Measurements from ENCODE around the gene EFCAB8.
"Not testable (repeated sequence)": the region's sequence is repeated elsewhere in the genome, so short reads cannot be mapped to it uniquely, and the experiment has no call there.

Gene EFCAB8

DNA sequence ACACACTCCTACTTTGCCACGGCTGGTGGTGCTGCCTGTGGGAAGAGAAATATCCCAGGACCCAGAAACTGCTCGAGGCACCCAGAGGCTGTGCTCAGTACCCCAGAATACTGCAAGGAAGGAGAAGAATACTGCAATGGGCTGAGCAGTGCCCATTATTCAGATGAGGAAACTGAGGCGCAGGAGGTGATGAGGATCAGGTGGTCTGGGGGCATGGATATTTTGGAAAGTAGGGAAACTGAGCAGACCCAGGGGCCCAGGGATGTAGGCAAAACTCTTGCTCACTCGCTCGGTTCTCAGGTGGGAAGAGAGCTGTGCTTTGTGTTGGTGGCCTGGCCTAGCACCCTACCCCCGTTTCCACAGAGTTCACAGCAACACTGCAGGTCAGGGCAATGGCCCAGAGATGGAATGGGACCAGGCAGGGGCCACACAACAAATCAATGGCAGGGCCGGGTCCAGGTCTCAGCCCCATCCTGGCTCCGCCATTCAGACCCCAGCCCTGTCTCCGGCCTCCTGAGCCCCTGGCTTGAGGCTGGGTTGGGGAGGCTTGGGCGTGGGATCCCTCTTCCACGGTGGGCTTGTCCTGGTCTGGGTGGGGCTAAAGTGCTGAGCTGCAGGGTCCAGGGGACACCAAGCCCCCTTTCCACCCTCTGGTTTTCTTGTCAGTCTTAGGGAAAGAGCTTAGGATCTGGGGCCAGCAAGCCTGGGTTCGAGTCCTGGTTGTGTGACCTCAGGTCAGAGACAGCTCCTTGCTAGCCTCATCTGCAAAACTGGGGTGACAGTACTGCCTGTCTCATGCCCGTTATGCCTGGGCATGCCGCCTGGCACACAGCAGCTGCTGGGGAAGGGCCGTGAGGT lies 111.6 kb downstream of the EFCAB8 start:
- Mint-ChIP-seq H3K4me1 (ENCODE audit: low read depth) (peaks cover 50% of the 10 kb centered on the region), H3K4me3 (peak overlapping the region; percentile 53), H3K36me3 (peaks cover 4% of the 10 kb centered on the region), H3K27ac (no peak overlapping the region), H3K27me3 (no peaks in the 10 kb centered on the region), H3K9me3 (ENCODE audit: low read depth) (no peaks in the 10 kb centered on the region)

DNA sequence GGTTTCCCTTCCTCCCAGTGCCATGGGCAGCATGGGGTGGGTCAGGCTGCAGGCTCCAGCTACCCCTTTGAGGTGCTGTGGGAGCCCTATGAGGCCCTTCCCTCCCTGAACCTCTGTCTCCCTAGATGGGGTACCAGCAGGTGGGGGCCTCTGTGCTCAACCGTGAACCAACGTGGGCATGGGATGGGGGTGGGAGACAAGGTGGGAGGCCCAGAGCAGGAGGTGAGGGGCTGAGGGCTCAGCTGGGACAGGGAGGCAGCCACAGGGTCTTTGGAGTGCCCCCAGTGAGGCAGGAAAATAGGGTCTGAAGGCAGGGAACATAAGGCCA lies 112.2 kb downstream of the EFCAB8 start:
- Mint-ChIP-seq H3K36me3 (peaks cover 4% of the 10 kb centered on the region), H3K4me3 (no peak overlapping the region), H3K9me3 (ENCODE audit: low read depth) (no peaks in the 10 kb centered on the region), H3K27me3 (no peaks in the 10 kb centered on the region), H3K4me1 (ENCODE audit: low read depth) (peaks cover 44% of the 10 kb centered on the region), H3K27ac (no peak overlapping the region)

DNA sequence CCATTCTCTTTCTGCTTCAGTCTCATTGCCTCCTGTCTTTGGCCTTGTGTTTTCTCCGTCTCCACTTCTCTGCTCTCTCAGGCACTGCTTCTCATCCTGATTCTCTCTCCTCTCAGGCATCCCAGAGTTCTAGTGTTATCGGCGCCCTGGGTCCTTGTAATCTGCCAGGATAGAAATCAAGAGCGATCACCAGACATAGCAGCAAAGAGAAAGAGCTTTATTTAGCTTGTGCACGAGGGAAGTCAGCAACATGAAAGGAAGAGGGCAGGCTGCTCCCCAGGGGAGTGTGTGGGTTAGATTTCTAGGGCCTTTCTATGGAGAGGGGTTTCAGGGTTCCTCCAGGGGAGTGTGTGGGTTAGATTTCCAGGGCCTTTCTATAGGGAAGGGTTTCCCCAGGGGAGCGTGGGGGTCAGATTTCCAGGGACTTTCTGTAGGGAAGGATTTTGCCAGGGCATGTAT lies 113.0 kb downstream of the EFCAB8 start:
- H3K27ac Mint-ChIP-seq, result no peak overlapping the region
- H3K9me3 Mint-ChIP-seq (ENCODE audit: low read depth), result no peaks in the 10 kb centered on the region
- no peak overlapping the region for H3K4me3 Mint-ChIP-seq
- H3K36me3 Mint-ChIP-seq, result peaks cover 5% of the 10 kb centered on the region
- peaks cover 42% of the 10 kb centered on the region for H3K4me1 Mint-ChIP-seq (ENCODE audit: low read depth)
- no peaks in the 10 kb centered on the region for H3K27me3 Mint-ChIP-seq

DNA sequence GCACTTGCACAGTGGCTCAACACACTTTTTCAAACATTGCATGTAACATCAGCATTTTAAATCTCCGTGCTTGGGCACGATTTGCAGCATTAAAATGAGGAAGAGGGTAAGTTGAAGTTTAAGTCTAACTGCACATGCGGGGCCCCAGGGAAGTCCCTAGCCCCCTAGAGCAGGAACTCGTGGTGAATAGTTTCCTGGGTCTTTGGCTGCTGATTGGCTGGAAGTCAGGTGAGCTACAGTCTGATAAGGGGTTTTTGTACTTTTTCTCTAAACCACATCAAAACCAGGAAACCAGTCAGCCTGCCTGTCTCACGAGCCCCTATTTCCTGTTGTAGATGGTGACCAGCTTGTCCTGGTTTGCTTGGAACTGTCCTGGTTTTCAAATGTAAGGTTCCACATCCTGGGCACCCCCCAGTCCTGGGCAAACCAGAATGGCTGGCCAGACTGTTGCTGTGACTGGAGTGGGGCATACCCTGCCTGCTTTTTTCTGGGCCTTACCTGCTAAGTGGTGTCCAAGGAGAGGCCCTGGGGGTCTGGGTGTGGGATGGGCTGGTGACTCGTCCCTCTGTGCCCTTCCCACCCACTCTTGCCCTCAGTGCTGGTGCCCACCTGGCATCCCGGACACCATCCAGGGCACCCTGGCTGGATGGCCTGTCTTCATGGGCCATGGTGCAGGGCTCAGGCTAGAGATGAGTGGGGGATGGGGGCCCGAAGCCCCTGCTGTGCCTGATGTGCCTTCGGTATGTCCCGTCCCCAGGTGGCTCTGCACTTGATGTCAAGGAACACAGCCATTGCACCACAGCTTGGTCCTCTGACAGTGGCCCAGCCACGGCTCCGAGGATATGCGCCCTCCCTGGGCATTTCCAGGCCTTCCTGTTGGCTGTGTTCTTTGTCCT lies 113.7 kb downstream of the EFCAB8 start:
- Mint-ChIP-seq H3K27me3 (no peaks in the 10 kb centered on the region), H3K27ac (no peak overlapping the region), H3K9me3 (ENCODE audit: low read depth) (no peaks in the 10 kb centered on the region), H3K4me1 (ENCODE audit: low read depth) (peaks cover 41% of the 10 kb centered on the region), H3K4me3 (no peak overlapping the region), H3K36me3 (peaks cover 6% of the 10 kb centered on the region)

- Mint-ChIP-seq H3K27me3 (no peaks in the 10 kb centered on the region), H3K4me3 (no peak overlapping the region), H3K9me3 (ENCODE audit: low read depth) (no peaks in the 10 kb centered on the region), H3K36me3 (peaks cover 6% of the 10 kb centered on the region), H3K27ac (no peak overlapping the region), H3K4me1 (ENCODE audit: low read depth) (peaks cover 39% of the 10 kb centered on the region)
Measured at GRCh38 chr20:32973077-32973717, 114.5 kb downstream of the EFCAB8 start.

GRCh38 chr20:32974204-32975064 lies 115.7 kb downstream of the EFCAB8 start:
- H3K4me3 Mint-ChIP-seq, result peak overlapping the region; percentile 21
- not testable (repeated sequence) for H3K9me3 Mint-ChIP-seq (ENCODE audit: low read depth); H3K27me3 Mint-ChIP-seq; H3K36me3 Mint-ChIP-seq; H3K27ac Mint-ChIP-seq
- peaks cover 32% of the 10 kb centered on the region for H3K4me1 Mint-ChIP-seq (ENCODE audit: low read depth)

- Mint-ChIP-seq H3K4me1 (ENCODE audit: low read depth) (peaks cover 25% of the 10 kb centered on the region), H3K4me3 (peak overlapping the region; percentile 21)
- H3K9me3 Mint-ChIP-seq (ENCODE audit: low read depth); H3K27ac Mint-ChIP-seq; H3K36me3 Mint-ChIP-seq; H3K27me3 Mint-ChIP-seq: not testable (repeated sequence)
Measured at GRCh38 chr20:32975121-32975520, 116.4 kb downstream of the EFCAB8 start.

DNA sequence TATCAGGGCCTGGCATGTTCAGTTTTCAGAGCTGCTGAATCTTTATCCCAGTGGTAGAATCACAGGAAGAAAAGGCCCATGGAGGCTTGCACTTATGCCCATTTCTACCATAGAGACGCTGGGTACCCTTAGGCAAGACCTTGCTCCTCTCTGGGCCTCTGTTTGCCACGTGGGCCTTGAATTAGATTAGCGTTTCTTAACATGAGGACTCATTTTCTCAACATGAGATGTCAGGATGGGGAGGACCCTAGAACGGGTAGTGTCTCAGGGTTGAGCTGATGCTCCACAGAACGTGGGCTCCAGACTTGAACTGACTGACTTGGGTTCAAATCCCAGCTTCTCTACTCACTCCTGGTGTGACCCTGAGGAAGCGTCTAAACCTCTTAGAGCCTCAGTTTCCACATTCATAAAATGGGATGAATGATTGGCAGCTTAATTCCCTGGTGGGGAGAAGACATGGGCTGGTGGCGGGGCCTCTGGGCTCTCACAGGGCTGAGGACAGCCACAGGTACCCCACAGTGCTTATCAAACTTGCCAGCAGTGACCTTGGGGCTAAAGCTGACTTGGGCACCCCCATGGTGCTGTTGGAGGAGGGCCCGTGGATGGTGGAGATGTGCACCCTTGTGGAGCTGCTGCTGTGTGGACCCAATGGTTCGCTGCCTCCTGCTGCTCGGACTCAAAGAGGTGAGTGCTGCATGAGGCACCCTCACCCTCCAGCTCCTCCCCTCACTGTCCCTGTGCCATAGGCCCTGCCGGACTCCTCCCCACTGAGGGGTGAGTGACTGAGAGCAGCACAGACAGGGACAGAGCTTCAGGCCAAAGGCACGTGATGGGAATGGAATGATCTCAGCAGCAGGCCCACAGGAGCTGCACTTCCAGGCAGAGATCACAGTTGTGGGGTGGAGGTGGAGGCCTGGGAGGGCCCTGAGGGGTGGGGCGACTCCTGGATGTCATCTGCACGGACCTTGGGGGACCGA lies 117.3 kb downstream of the EFCAB8 start:
- Mint-ChIP-seq H3K36me3 (peaks cover 6% of the 10 kb centered on the region), H3K4me1 (ENCODE audit: low read depth) (peaks cover 23% of the 10 kb centered on the region), H3K27ac (peak overlapping the region; percentile 78), H3K4me3 (no peak overlapping the region), H3K27me3 (no peaks in the 10 kb centered on the region), H3K9me3 (ENCODE audit: low read depth) (no peaks in the 10 kb centered on the region)

DNA sequence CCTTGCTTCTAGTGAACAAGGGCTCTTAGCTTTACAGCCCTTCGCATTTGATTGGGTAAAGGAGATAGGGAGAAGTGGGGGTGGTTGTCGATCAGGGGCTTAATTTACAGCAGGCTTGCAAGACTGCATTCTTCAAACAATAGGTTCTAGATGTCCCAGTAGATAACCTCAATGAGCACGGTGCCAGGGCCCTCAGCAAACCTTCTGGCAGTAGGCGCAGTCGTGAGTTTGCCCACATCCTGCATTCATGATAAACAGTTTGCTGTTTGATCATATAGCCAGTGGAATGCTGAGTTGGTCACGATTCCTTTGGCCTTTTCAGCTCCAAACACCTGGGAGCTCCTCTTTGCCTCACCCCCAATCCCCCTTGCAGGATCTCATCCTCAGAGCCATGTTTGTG lies 118.0 kb downstream of the EFCAB8 start:
- H3K27me3 Mint-ChIP-seq, result no peaks in the 10 kb centered on the region
- peaks cover 27% of the 10 kb centered on the region for H3K4me1 Mint-ChIP-seq (ENCODE audit: low read depth)
- H3K27ac Mint-ChIP-seq, result peak overlapping the region; percentile 78
- H3K4me3 Mint-ChIP-seq, result no peak overlapping the region
- peaks cover 6% of the 10 kb centered on the region for H3K36me3 Mint-ChIP-seq
- H3K9me3 Mint-ChIP-seq (ENCODE audit: low read depth), result no peaks in the 10 kb centered on the region

DNA sequence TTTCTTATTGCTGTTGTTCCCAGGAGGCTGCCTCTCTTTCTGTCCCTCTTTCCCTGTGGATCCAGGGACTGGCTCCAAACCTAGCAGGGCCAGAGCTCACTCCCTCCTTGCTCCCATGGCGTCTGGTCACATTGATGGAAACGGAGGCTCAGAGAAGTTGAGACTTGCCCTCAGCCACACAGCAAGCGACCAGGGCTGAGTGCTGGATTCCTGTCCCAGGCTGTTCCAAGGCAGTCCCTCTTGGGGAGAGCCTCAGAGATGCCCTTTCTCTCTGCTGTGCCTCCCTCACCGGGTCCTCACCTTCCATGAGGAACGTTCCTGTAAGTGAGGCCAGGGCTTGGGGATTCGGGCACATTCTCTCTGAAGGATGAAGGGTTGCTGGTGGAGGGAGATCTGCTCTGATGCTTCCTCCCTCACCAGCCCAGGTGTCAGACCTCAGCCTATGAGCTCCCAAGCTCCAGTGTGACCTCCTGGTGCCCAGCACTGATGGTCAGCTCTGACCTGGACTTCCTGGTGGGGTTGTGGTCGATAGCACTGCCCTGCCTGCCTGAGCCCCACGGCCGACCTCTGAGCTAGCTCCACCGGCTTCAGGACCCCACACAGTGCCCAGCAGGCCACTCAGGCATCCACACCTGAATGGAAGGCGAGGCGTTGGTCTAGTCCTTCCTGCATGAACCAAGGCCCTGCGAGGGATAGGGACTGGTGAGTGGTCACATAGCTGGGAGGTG lies 118.7 kb downstream of the EFCAB8 start:
- H3K9me3 Mint-ChIP-seq (ENCODE audit: low read depth), result no peaks in the 10 kb centered on the region
- no peak overlapping the region for H3K4me3 Mint-ChIP-seq
- H3K27ac Mint-ChIP-seq, result no peak overlapping the region
- H3K4me1 Mint-ChIP-seq (ENCODE audit: low read depth), result peaks cover 27% of the 10 kb centered on the region
- H3K36me3 Mint-ChIP-seq, result peaks cover 6% of the 10 kb centered on the region
- no peaks in the 10 kb centered on the region for H3K27me3 Mint-ChIP-seq

- H3K27me3 Mint-ChIP-seq, result no peaks in the 10 kb centered on the region
- H3K4me1 Mint-ChIP-seq (ENCODE audit: low read depth), result peaks cover 30% of the 10 kb centered on the region
- H3K36me3 Mint-ChIP-seq, result peaks cover 6% of the 10 kb centered on the region
- no peaks in the 10 kb centered on the region for H3K9me3 Mint-ChIP-seq (ENCODE audit: low read depth)
- no peak overlapping the region for H3K27ac Mint-ChIP-seq
- no peak overlapping the region for H3K4me3 Mint-ChIP-seq
Measured at GRCh38 chr20:32978009-32978335, 119.2 kb downstream of the EFCAB8 start.

DNA sequence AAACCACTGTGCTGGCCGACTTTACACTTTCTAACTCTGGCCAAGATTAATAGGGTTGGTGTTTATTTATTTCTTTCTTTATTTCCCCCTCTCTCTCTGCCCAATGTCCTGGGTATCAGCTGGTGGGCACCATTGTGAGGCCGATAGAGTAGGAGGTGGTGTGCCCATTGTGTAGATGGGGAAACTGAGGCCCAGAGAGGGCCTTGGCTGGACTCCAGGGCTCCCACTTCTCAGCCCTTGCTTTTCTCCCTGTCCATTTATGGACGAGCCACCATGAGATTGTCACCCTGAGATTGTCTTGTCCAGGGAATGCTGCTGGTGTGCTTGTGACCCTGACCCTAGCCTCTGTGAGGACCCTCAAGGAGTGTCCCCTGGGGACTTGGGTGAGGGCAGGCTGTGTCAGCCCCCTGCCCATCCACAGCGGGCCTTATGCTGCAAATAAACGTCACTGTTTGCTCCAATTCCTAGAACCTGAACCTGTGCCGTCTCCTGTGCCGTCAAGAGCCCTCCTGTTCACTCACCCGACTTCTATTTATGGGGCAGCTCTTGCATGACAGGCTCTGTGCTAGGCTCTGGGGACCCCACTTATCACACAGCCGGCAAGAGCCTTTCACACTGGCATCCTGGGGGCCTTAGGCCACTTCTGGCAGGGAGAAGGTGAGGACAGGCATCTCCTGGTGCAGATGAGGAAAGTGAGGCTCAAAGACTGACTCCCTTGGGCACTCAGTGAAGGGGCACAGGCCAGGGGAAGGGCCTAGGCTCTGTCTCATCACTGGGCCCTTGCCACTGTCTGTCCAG lies 120.7 kb downstream of the EFCAB8 start:
- Mint-ChIP-seq H3K4me3 (no peak overlapping the region), H3K9me3 (ENCODE audit: low read depth) (no peaks in the 10 kb centered on the region), H3K4me1 (ENCODE audit: low read depth) (peaks cover 31% of the 10 kb centered on the region), H3K27ac (no peak overlapping the region), H3K27me3 (no peaks in the 10 kb centered on the region), H3K36me3 (peaks cover 2% of the 10 kb centered on the region)
